HCT116 (cell line): ENCODE results near the gene RAB36. TPM values are rescaled to one million over a fixed set of nuclear protein-coding genes. Genes with fewer than 3 reads are reported as not detected.

ENCODE experiments used
- ATAC-seq: fragments of 200-7000 bp; cut with Tn5 transposase; 2 replicates; pipeline ENCODE4 v1.9.1; 2020; ENCODE audit warnings: mild to moderate bottlenecking, moderate library complexity
- BruUV-seq: library from RNA; stranded (reverse); fragments of 400-500 nt; replicated peaks from 2 replicates; lab custom pipeline; 2021; lab: Mats Ljungman, UMichigan
- CTCF ChIA-PET: fragments of 300-600 bp; sonication (Branson Sonifier 250); formaldehyde crosslinking; loops from one replicate; lab custom pipeline; 2021; ENCODE audit warnings: antibody characterized with exemption; lab: Charles Lee
- POLR2A ChIA-PET: fragments of 300-600, 350-600 bp; sonication (Branson Sonifier 250); formaldehyde crosslinking; loops from one replicate; lab custom pipeline; 2021; ENCODE audit warnings: antibody characterized with exemption; lab: Charles Lee
- RAD21 ChIA-PET, 2 experiments: fragments of 300-600 bp; sonication (Branson Sonifier 250); formaldehyde crosslinking; loops; one replicate each; lab custom pipeline; 2023; ENCODE audit warnings: low total read pairs in 2 of 2; ENCODE audit not compliant: uncharacterized antibody in 2 of 2, unreplicated experiment in 2 of 2, low non-redundant PET in 1 of 2; lab: Charles Lee
- DNase-seq: peaks from one replicate; pipeline ENCODE4 v3.0.0-alpha.2; 2010; ENCODE audit warnings: low read depth, low spot score
- H2AFZ ChIP-seq: fragments of 200-600 bp; shearing (Covaris generic), sonication (generic); 2 replicates; pipeline ENCODE4 v1.6.1; 2017; ENCODE audit warnings: low read depth, mixed run types, mixed read lengths, antibody characterized with exemption, low read length; ENCODE audit not compliant: poor library complexity, severe bottlenecking
- H3K27ac ChIP-seq: 2 replicates; pipeline ENCODE4 v1.5.1; 2012; ENCODE audit warnings: low read depth, low read length
- H3K27me3 ChIP-seq: fragments of 200-600 bp; sonication (generic); 2 replicates; pipeline ENCODE4 v1.6.1; 2016; ENCODE audit warnings: mixed run types, low read length, mixed read lengths; ENCODE audit not compliant: insufficient read depth
- H3K36me3 ChIP-seq, 2 experiments: fragments of 200-500 bp in 1 of 2; fragments of 200-600 bp in 1 of 2; sonication (Bioruptor generic) in 1 of 2; sonication (generic) in 1 of 2; 2 replicates each; pipeline versions ENCODE4 v1.5.1 to v1.6.1; 2014 to 2016; ENCODE audit warnings: low read length in 2 of 2, inconsistent platforms in 1 of 2, mixed read lengths in 1 of 2, mixed run types in 1 of 2; ENCODE audit not compliant: insufficient read depth in 2 of 2, control insufficient read depth in 1 of 2
- H3K4me1 ChIP-seq, 2 experiments: fragments of 200-600 bp in 1 of 2; sonication (generic) in 1 of 2; 2 replicates each; pipeline versions ENCODE4 v1.5.1 to v1.6.1; 2012 to 2017; ENCODE audit warnings: low read length in 2 of 2, inconsistent platforms in 1 of 2, mild to moderate bottlenecking in 1 of 2, mixed read lengths in 1 of 2, mixed run types in 1 of 2, moderate library complexity in 1 of 2; ENCODE audit not compliant: insufficient read depth in 2 of 2, control insufficient read depth in 1 of 2
- H3K4me2 ChIP-seq: fragments of 200-600 bp; sonication (generic); 2 replicates; pipeline ENCODE4 v1.6.1; 2017; ENCODE audit warnings: mixed run types, low read length, mixed read lengths
- H3K4me3 ChIP-seq, 2 experiments: fragments of 200-600 bp in 1 of 2; sonication (generic) in 1 of 2; replicated peaks in 1 of 2; 2 replicates each; pipeline ENCODE4 v1.5.1; 2011 to 2016; ENCODE audit warnings: low read length in 2 of 2, control low read depth in 1 of 2, low read depth in 1 of 2, mild to moderate bottlenecking in 1 of 2, mixed read lengths in 1 of 2, mixed run types in 1 of 2
- H3K79me2 ChIP-seq: fragments of 200-600 bp; sonication (generic); 2 replicates; pipeline ENCODE4 v1.6.1; 2017; ENCODE audit warnings: mild to moderate bottlenecking, mixed run types, low read length, moderate library complexity, mixed read lengths; ENCODE audit not compliant: insufficient read depth
- H3K9ac ChIP-seq: fragments of 200-600 bp; sonication (generic); 2 replicates; pipeline ENCODE4 v1.6.1; 2016; ENCODE audit warnings: low read length, mixed read lengths
- H3K9me2 ChIP-seq: fragments of 200-600 bp; sonication (generic), shearing (Covaris generic); 2 replicates; pipeline ENCODE4 v1.6.1; 2017; ENCODE audit warnings: mixed run types, mild to moderate bottlenecking, moderate library complexity; ENCODE audit not compliant: insufficient read depth
- H3K9me3 ChIP-seq, 2 experiments: fragments of 200-500 bp in 1 of 2; fragments of 200-600 bp in 1 of 2; sonication (Bioruptor generic) in 1 of 2; sonication (generic) in 1 of 2; 2 replicates each; pipeline ENCODE4 v1.6.1; 2014 to 2017; ENCODE audit warnings: low read length in 2 of 2, mixed read lengths in 2 of 2, inconsistent platforms in 1 of 2, low read depth in 1 of 2, mild to moderate bottlenecking in 1 of 2, mixed run types in 1 of 2, moderate library complexity in 1 of 2; ENCODE audit not compliant: control insufficient read depth in 1 of 2, insufficient read depth in 1 of 2
- H4K20me1 ChIP-seq: fragments of 200-600 bp; sonication (generic), shearing (Covaris generic); 2 replicates; pipeline ENCODE4 v1.6.1; 2017; ENCODE audit warnings: mixed run types, mild to moderate bottlenecking, moderate library complexity; ENCODE audit not compliant: insufficient read depth
- CBX3 ChIP-seq: IDR thresholded peaks from 2 replicates; pipeline ENCODE4 v1.6.1; 2012; ENCODE audit warnings: low read depth
- ELF1 ChIP-seq: IDR thresholded peaks from 2 replicates; pipeline ENCODE4 v1.6.1; 2012; ENCODE audit warnings: low read depth, borderline replicate concordance
- EZH2 ChIP-seq: fragments of 200-600 bp; sonication (generic); IDR thresholded peaks from 2 replicates; pipeline ENCODE4 v1.6.1; 2017; ENCODE audit warnings: antibody characterized with exemption, mixed run types
- EZH2phosphoT487 ChIP-seq: fragments of 200-600 bp; IDR thresholded peaks from 2 replicates; pipeline ENCODE4 v1.6.1; 2018; ENCODE audit warnings: antibody characterized with exemption, borderline replicate concordance
- JUND ChIP-seq: IDR thresholded peaks from 2 replicates; pipeline ENCODE4 v1.6.1; 2012
- POLR2A ChIP-seq: IDR thresholded peaks from 2 replicates; pipeline ENCODE4 v1.7.0; 2011; ENCODE audit warnings: borderline replicate concordance; ENCODE audit not compliant: insufficient read depth, insufficient read length; ENCODE audit errors: extremely low read depth
- ZNF274 ChIP-seq: fragments of 200-500 bp; sonication (Bioruptor generic); IDR thresholded peaks from 2 replicates; pipeline ENCODE4 v1.6.1; 2014; ENCODE audit warnings: mild to moderate bottlenecking, low read depth, low read length, inconsistent platforms
- intact Hi-C: fragments of 100-400 bp; cut with micrococcal nuclease; formaldehyde crosslinking; loops from 2 replicates; pipeline ENCODE4 v1.10.0; 2022
- total RNA-seq: library from RNA; stranded (reverse); gene quantifications from one replicate; pipeline ENCODE4 v1.2.1, GENCODE V29; 2021; ENCODE audit not compliant: unreplicated experiment
- TF ChIP-seq, protein P1 (sequence below): IDR thresholded peaks from 2 replicates; pipeline ENCODE4 v1.6.1; 2012; ENCODE audit warnings: low read depth
- TF ChIP-seq, protein P2 (sequence below): IDR thresholded peaks from 2 replicates; pipeline ENCODE4 v1.6.1; 2012
- TF ChIP-seq, protein P3 (sequence below), 3 experiments: fragments of 200-600 bp in 1 of 3; sonication (generic) in 1 of 3; IDR thresholded peaks in 2 of 3; conservative IDR thresholded peaks in 1 of 3; 2 replicates each; pipeline ENCODE4 v1.5.1; 2012 to 2017; ENCODE audit warnings: low read depth in 2 of 3, low read length in 2 of 3, antibody characterized with exemption in 1 of 3, borderline replicate concordance in 1 of 3, control low read depth in 1 of 3, mild to moderate bottlenecking in 1 of 3, mixed read lengths in 1 of 3, mixed run types in 1 of 3, moderate library complexity in 1 of 3; ENCODE audit not compliant: insufficient read depth in 1 of 3
- TF ChIP-seq, protein P4 (sequence below): IDR thresholded peaks from 2 replicates; pipeline ENCODE4 v1.6.1; 2011; ENCODE audit warnings: mild to moderate bottlenecking, low read length, moderate library complexity; ENCODE audit not compliant: insufficient replicate concordance; ENCODE audit errors: extremely low read depth

Gene RAB36
- total RNA-seq, 1 experiment from 2014 or later, result 6.1 TPM

DNA sequence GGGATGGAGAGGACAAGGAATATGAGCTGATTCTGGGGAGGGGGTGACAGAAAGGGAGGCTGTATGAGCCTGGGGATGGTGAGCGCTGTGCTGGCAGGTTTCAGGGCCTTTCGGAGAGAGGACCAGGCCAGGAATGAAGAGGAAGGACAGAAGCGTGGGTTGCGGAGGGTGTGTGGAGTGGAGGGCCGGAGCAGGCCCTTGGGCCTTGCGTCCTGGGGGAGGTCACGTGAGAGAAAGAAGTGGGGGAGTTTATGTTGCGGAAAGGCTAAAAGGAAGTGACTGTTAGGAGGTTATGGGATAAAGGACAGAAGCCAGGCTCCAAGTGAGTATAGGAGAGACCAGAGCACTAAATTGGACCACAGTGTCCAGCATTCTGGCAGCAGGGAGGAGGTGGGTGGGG, 52.6 kb downstream of the RAB36 start:
- Histone ChIP-seq H3K4me3 (no peak overlapping the region), H4K20me1 (peaks cover 5% of the 10 kb centered on the region; the same call in 1 of the 2 replicates), H3K36me3 (peaks cover 0 to 2% of the 10 kb centered on the region in 2 experiments; a peak in 1 of 4 replicates), H3K9ac (no peak overlapping the region), H3K9me2 (no peaks in the 10 kb centered on the region), H3K4me2 (no peak overlapping the region), H3K27me3 (no peaks in the 10 kb centered on the region), H3K27ac (no peak overlapping the region), H3K9me3 (no peaks in the 10 kb centered on the region), H3K79me2 (peaks cover 96% of the 10 kb centered on the region), H3K4me1 (peaks cover 3 to 13% of the 10 kb centered on the region in 2 experiments; a peak in 2 of 4 replicates), H2AFZ (no peak overlapping the region)
- ChIA-PET RAD21 (no interaction called here), POLR2A (no interaction called here), CTCF (no interaction called here)
- DNase-seq (no peak), ATAC-seq (no peak)
- no TSS peak for BruUV-seq
- intact Hi-C loops, result no loop called here
- TF ChIP-seq EZH2phosphoT487 (no peak), EZH2 (no peak), JUND (no peak), POLR2A (no peak), ZNF274 (no peak), CBX3 (no peak), ELF1 (no peak)
- TF ChIP-seq, protein P1, sequence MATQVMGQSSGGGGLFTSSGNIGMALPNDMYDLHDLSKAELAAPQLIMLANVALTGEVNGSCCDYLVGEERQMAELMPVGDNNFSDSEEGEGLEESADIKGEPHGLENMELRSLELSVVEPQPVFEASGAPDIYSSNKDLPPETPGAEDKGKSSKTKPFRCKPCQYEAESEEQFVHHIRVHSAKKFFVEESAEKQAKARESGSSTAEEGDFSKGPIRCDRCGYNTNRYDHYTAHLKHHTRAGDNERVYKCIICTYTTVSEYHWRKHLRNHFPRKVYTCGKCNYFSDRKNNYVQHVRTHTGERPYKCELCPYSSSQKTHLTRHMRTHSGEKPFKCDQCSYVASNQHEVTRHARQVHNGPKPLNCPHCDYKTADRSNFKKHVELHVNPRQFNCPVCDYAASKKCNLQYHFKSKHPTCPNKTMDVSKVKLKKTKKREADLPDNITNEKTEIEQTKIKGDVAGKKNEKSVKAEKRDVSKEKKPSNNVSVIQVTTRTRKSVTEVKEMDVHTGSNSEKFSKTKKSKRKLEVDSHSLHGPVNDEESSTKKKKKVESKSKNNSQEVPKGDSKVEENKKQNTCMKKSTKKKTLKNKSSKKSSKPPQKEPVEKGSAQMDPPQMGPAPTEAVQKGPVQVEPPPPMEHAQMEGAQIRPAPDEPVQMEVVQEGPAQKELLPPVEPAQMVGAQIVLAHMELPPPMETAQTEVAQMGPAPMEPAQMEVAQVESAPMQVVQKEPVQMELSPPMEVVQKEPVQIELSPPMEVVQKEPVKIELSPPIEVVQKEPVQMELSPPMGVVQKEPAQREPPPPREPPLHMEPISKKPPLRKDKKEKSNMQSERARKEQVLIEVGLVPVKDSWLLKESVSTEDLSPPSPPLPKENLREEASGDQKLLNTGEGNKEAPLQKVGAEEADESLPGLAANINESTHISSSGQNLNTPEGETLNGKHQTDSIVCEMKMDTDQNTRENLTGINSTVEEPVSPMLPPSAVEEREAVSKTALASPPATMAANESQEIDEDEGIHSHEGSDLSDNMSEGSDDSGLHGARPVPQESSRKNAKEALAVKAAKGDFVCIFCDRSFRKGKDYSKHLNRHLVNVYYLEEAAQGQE, result no peak
- TF ChIP-seq, protein P2, sequence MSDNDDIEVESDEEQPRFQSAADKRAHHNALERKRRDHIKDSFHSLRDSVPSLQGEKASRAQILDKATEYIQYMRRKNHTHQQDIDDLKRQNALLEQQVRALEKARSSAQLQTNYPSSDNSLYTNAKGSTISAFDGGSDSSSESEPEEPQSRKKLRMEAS, result no peak
- TF ChIP-seq, protein P3, sequence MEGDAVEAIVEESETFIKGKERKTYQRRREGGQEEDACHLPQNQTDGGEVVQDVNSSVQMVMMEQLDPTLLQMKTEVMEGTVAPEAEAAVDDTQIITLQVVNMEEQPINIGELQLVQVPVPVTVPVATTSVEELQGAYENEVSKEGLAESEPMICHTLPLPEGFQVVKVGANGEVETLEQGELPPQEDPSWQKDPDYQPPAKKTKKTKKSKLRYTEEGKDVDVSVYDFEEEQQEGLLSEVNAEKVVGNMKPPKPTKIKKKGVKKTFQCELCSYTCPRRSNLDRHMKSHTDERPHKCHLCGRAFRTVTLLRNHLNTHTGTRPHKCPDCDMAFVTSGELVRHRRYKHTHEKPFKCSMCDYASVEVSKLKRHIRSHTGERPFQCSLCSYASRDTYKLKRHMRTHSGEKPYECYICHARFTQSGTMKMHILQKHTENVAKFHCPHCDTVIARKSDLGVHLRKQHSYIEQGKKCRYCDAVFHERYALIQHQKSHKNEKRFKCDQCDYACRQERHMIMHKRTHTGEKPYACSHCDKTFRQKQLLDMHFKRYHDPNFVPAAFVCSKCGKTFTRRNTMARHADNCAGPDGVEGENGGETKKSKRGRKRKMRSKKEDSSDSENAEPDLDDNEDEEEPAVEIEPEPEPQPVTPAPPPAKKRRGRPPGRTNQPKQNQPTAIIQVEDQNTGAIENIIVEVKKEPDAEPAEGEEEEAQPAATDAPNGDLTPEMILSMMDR (IDR thresholded peaks at IDR 0.05 in 2 of 3, conservative IDR thresholded peaks at IDR 0.05 in 1 of 3; ENCODE audit: borderline replicate concordance in 1 of 3, insufficient read depth in 1 of 3, low read depth in 2 of 3, low read length in 2 of 3), result no peak
- TF ChIP-seq, protein P4, sequence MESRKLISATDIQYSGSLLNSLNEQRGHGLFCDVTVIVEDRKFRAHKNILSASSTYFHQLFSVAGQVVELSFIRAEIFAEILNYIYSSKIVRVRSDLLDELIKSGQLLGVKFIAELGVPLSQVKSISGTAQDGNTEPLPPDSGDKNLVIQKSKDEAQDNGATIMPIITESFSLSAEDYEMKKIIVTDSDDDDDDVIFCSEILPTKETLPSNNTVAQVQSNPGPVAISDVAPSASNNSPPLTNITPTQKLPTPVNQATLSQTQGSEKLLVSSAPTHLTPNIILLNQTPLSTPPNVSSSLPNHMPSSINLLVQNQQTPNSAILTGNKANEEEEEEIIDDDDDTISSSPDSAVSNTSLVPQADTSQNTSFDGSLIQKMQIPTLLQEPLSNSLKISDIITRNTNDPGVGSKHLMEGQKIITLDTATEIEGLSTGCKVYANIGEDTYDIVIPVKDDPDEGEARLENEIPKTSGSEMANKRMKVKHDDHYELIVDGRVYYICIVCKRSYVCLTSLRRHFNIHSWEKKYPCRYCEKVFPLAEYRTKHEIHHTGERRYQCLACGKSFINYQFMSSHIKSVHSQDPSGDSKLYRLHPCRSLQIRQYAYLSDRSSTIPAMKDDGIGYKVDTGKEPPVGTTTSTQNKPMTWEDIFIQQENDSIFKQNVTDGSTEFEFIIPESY, result no peak
